HG03103 (cell line): ENCODE measurements around the gene SF3A1.

Experiments used
- ATAC-seq: cut with Tn5 transposase; IDR thresholded peaks from one replicate; pipeline ENCODE4 v1.9.1; 2021; ENCODE audit warnings: low read depth; ENCODE audit not compliant: unreplicated experiment

SF3A1 gene

GRCh38 chr22:30305906-30306626 lies 50.6 kb downstream of the SF3A1 start:
- no peak for ATAC-seq

- peak; percentile 46 for ATAC-seq
Measured at GRCh38 chr22:30305519-30305905, 51.2 kb downstream of the SF3A1 start.

- no peak for ATAC-seq
Measured at GRCh38 chr22:30304495-30305244, 52.0 kb downstream of the SF3A1 start.

- ATAC-seq: no peak
Measured at GRCh38 chr22:30302810-30303138, 53.9 kb downstream of the SF3A1 start.

GRCh38 chr22:30301995-30302809 lies 54.5 kb downstream of the SF3A1 start:
- ATAC-seq: no peak

- ATAC-seq: no peak
Measured at GRCh38 chr22:30299322-30299721, 57.4 kb downstream of the SF3A1 start.

- no peak for ATAC-seq
Measured at GRCh38 chr22:30297991-30298701, 58.5 kb downstream of the SF3A1 start.

- ATAC-seq: no peak
Measured at GRCh38 chr22:30297276-30297990, 59.3 kb downstream of the SF3A1 start.

GRCh38 chr22:30296833-30297232 lies 59.9 kb downstream of the SF3A1 start:
- ATAC-seq: no peak

- ATAC-seq: no peak
Measured at GRCh38 chr22:30296324-30296723, 60.4 kb downstream of the SF3A1 start.

- no peak for ATAC-seq
Measured at GRCh38 chr22:30295576-30295975, 61.1 kb downstream of the SF3A1 start.

GRCh38 chr22:30294830-30295229 lies 61.9 kb downstream of the SF3A1 start:
- no peak for ATAC-seq

GRCh38 chr22:30294066-30294465 lies 62.6 kb downstream of the SF3A1 start:
- ATAC-seq: no peak

GRCh38 chr22:30293026-30293425 lies 63.7 kb downstream of the SF3A1 start:
- no peak for ATAC-seq

- ATAC-seq: no peak
Measured at GRCh38 chr22:30292069-30292970, 64.4 kb downstream of the SF3A1 start.

GRCh38 chr22:30291058-30291892 lies 65.4 kb downstream of the SF3A1 start:
- ATAC-seq: no peak

- no peak for ATAC-seq
Measured at GRCh38 chr22:30290342-30291057, 66.2 kb downstream of the SF3A1 start.

GRCh38 chr22:30289980-30290313 lies 66.7 kb downstream of the SF3A1 start:
- ATAC-seq: peak; percentile 5
